NCI-H128 (cell line): ENCODE data around the gene MSH2.
"Not testable (repeated sequence)": the region's sequence is repeated elsewhere in the genome, so short reads cannot be mapped to it uniquely, and the experiment has no call there.

ENCODE experiments used
- DNase-seq: peaks from one replicate; lab custom pipeline; 2025; ENCODE audit not compliant: unreplicated experiment; lab: John Stamatoyannopoulos, UW

The MSH2 gene

GRCh38 chr2:47471429-47472116 lies 68.6 kb downstream of the MSH2 start:
- DNase-seq = no peak

DNA sequence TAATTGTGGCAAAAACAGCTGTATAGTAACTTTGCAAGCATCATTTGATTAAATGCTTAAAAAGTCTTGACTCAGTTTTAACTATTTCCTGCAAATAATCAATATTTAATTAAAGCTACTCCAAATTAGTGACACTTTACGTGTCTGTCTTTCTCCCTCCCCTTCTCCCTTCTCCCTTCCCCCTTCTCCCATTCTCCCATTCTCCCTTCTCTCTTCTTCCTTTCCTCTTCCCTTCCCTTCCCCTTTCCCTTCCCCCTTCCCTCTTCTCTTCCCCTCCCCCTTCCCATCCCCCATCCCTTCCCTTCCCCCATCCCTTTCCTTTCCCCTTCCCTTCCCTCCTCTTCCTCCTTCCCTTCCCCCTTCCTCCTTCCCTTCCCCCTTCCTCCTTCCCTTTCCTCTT lies 76.9 kb downstream of the MSH2 start:
- no peak for DNase-seq

DNA sequence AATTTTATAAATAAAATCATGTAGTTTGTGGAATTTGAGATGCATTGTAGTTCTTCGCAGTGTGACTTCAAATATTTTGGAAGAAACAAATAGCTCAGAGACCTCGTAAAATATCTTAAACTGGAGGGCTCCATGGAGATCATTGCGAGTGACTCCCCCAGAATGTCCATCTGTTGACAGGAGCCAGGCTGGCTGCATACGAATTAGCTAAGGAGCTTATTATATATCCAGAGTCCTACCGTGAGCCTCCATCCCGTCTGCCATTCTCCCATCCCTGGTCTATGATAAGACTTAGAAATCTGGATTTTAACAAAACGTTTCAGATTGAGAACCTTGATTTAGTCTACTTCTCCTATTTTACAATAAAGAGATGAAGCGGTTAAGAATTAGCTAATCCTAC lies 80.2 kb downstream of the MSH2 start:
- no peak for DNase-seq

GRCh38 chr2:47484396-47484795 lies 81.4 kb downstream of the MSH2 start:
- no peak for DNase-seq

DNA sequence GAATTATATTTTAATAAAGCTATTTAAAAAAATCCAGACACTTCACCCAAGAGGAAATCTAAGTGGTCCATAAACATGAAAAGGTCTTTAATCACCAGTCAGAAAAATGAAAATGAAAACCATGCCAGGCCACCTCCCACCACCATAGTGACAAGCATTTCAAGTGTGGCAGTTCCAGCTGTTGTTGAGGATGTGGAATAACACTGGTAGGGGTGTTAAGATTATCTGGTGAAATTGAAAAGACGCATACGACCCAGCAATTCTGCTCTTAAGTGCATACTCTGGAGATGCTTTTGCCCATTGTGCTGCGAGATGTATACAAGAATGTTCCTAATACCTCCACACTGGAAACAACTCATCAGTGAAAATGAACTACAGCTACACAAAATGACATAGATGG lies 82.2 kb downstream of the MSH2 start:
- no peak for DNase-seq

- no peak for DNase-seq
Measured at GRCh38 chr2:47485751-47486300, 82.9 kb downstream of the MSH2 start.

- DNase-seq = no peak
Measured at GRCh38 chr2:47486841-47487497, 84.0 kb downstream of the MSH2 start.

- DNase-seq = no peak
Measured at GRCh38 chr2:47487498-47487875, 84.5 kb downstream of the MSH2 start.

GRCh38 chr2:47488870-47489584 lies 86.1 kb downstream of the MSH2 start:
- no peak for DNase-seq

DNA sequence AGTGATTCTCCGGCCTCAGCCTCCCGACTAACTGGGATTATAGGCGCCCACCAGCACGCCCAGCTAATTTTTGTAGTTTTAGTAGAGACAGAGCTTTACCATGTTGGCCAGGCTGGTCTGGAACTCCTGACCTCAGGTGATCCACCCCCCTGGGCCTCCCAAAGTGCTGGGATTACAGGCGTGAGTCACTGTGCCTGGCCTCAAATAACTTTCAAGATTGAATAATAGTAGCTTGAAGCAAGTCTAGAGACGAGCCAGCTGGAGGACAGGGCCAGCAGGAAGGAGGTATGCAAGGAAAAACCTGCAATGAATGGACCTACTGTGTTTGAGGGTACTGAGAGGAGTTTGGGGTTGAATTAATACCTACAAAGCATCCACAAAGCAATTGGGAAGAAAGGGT lies 87.5 kb downstream of the MSH2 start:
- no peak for DNase-seq

GRCh38 chr2:47493317-47494035 lies 90.5 kb downstream of the MSH2 start:
- no peak for DNase-seq

DNA sequence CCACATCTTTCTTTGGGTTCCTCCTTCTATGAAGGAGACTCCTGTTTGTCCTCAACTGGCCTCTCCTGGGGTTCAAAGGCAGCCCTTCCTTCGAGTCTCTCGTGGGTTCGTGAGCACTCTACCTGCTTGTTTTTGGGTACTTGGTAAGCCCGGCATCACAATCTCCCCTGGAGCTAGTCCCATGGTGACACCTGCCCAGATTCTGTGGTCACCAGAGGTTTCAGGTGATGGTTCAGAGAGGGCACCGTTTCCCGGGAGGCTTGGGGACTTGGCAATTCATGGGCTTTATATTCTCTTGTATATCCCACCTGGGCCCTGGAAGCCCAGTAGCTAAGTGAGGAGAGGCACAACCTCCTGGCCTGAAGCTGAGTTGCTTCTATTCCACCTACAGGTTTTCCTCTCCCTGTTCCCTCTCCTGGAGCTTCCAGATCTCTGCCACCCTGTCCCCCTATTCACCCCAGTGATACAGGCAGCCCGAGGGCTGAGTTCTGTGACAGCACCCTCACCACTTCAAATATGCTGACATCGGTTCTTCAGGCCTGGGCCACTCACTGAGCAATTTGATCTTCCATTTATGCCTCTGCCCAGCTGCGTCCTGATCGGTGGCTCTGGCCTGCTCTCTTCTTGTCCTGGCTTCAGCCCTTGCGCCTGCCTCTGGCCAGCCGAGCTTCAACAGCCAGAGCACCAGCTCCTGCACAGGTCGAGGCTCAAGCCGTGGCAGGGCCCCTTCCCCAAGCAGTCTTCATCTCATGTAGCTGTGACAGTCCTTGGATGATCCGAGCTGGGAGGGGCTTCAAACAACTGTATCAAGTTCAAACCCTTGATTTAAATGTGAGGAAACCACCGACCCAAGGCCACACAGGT lies 91.5 kb downstream of the MSH2 start:
- DNase-seq = no peak

- DNase-seq = no peak
Measured at GRCh38 chr2:47497843-47498460, 95.0 kb downstream of the MSH2 start.

DNA sequence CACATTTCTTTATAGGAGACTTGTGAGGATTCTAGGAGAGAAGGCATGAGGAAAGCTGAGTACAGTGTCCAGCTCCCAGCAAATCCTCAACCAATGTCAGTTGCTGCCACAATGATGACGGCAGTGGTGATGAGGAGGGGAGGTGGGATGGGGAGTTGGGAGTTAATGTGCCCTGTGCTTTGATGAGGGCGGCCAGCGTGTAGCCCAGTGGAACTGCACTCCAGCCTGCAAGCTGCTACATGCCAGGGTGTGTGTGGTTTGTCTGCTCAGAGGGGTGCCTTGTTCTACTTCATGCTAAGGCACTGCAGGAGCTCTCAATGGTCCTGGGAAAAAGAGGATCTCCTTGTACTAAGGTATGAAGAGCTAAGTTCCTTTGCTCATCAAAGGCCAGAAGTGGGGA lies 96.1 kb downstream of the MSH2 start:
- no peak for DNase-seq

- DNase-seq = no peak
Measured at GRCh38 chr2:47499621-47500309, 96.8 kb downstream of the MSH2 start.

GRCh38 chr2:47501374-47502200 lies 98.6 kb downstream of the MSH2 start:
- DNase-seq = no peak

- not testable (repeated sequence) for DNase-seq
Measured at GRCh38 chr2:47502498-47502897, 99.5 kb downstream of the MSH2 start.

- no peak for DNase-seq
Measured at GRCh38 chr2:47503481-47504070, 100.6 kb downstream of the MSH2 start.
